T-helper 2 cell treated with Interferon-gamma antibody and Interleukin-4, amounts not matched to agents 5 μg/mL and 100 μg/mL, for 36 hours (primary cell): ENCODE data around the gene WNT3A.

Source experiments
- DNase-seq: peaks from one replicate; pipeline ENCODE4 v3.0.0; 2021; ENCODE audit warnings: low spot score
- H3K27ac Mint-ChIP-seq: one replicate; pipeline ENCODE4 v1.8.0; 2021; ENCODE audit warnings: mild to moderate bottlenecking, mixed read lengths
- H3K27me3 Mint-ChIP-seq: one replicate; pipeline ENCODE4 v1.8.0; 2021; ENCODE audit warnings: low read depth, mixed read lengths
- H3K36me3 Mint-ChIP-seq: one replicate; pipeline ENCODE4 v1.8.0; 2021; ENCODE audit warnings: low read depth, mixed read lengths
- H3K4me1 Mint-ChIP-seq: one replicate; pipeline ENCODE4 v1.8.0; 2021; ENCODE audit warnings: low read depth, mixed read lengths
- H3K4me3 Mint-ChIP-seq: one replicate; pipeline ENCODE4 v1.8.0; 2022; ENCODE audit warnings: mild to moderate bottlenecking, moderate library complexity, mixed read lengths
- H3K9me3 Mint-ChIP-seq: one replicate; pipeline ENCODE4 v1.8.0; 2021; ENCODE audit warnings: mixed read lengths

Gene WNT3A

GRCh38 chr1:228039006-228039903 lies 32.5 kb downstream of the WNT3A start:
- Mint-ChIP-seq H3K36me3 (no peaks in the 10 kb centered on the region), H3K4me3 (no peak overlapping the region), H3K9me3 (no peaks in the 10 kb centered on the region), H3K27me3 (peaks cover 16% of the 10 kb centered on the region), H3K4me1 (no peaks in the 10 kb centered on the region), H3K27ac (no peak overlapping the region)
- no peak for DNase-seq

GRCh38 chr1:228039986-228040385 lies 33.2 kb downstream of the WNT3A start:
- H3K36me3 Mint-ChIP-seq = no peaks in the 10 kb centered on the region
- no peaks in the 10 kb centered on the region for H3K9me3 Mint-ChIP-seq
- peaks cover 16% of the 10 kb centered on the region for H3K27me3 Mint-ChIP-seq
- no peak overlapping the region for H3K27ac Mint-ChIP-seq
- H3K4me3 Mint-ChIP-seq = no peak overlapping the region
- no peaks in the 10 kb centered on the region for H3K4me1 Mint-ChIP-seq
- DNase-seq = no peak

GRCh38 chr1:228041316-228041715 lies 34.5 kb downstream of the WNT3A start:
- Mint-ChIP-seq H3K27ac (no peak overlapping the region), H3K9me3 (peaks cover 3% of the 10 kb centered on the region), H3K27me3 (peaks cover 16% of the 10 kb centered on the region), H3K36me3 (no peaks in the 10 kb centered on the region), H3K4me3 (no peak overlapping the region), H3K4me1 (no peaks in the 10 kb centered on the region)
- DNase-seq = no peak

- H3K27me3 Mint-ChIP-seq = peaks cover 16% of the 10 kb centered on the region
- no peak overlapping the region for H3K27ac Mint-ChIP-seq
- H3K36me3 Mint-ChIP-seq = no peaks in the 10 kb centered on the region
- no peak for DNase-seq
- peaks cover 4% of the 10 kb centered on the region for H3K9me3 Mint-ChIP-seq
- H3K4me1 Mint-ChIP-seq = no peaks in the 10 kb centered on the region
- no peak overlapping the region for H3K4me3 Mint-ChIP-seq
Measured at GRCh38 chr1:228042508-228042907, 35.7 kb downstream of the WNT3A start.

DNA sequence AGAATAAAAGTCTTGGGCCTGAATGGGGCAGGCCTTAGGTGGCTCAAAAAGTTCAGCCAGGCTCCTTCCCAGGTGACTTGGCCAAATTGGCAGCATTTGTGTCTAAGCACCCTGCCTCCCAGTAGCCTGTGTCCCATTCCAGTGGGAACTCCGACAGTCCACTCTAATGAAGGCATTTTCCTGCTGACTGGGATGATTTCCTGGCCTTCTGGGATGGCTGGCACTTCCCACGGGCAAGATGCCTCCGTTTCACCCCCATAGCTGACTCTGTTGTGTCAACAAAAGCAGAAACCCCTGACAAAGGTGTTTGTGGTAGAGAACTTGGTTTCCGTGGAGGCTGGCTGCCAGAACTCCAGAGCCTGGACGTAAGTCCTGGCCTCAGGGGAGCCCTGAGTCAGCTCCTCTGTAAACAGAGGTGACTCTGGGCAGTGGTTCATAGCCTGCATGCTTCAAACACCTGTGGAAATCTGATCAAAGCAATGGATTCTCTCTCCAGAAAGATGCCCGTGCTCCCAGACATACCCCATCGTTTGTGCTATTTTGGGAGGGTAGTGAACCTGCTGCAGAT lies 36.6 kb downstream of the WNT3A start:
- Mint-ChIP-seq H3K4me1 (no peaks in the 10 kb centered on the region), H3K27ac (no peak overlapping the region), H3K27me3 (peaks cover 13% of the 10 kb centered on the region), H3K4me3 (no peak overlapping the region), H3K9me3 (peaks cover 4% of the 10 kb centered on the region), H3K36me3 (no peaks in the 10 kb centered on the region)
- DNase-seq = no peak

DNA sequence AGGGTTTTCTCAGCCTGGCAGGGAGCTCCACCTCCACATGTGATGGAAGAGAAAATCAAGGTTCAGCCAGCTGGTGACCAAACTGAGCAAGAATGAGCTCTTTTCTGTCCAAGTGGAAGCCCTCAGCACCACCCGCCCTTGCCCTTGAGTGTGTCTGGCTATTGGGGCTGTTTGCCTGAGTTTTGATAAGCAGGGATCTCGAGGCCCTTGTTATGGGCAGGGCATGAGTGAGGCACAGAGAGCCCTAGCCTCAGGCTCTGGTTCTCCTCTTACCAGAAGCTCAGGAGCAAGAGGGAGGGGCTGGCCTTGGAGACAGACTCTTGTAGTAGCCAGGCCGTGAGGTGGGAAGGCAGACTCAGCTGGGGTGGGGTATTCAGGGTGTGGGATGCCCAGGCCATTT lies 38.2 kb downstream of the WNT3A start:
- Mint-ChIP-seq H3K4me3 (no peak overlapping the region), H3K27ac (no peak overlapping the region), H3K27me3 (peaks cover 3% of the 10 kb centered on the region), H3K4me1 (no peaks in the 10 kb centered on the region), H3K36me3 (no peaks in the 10 kb centered on the region), H3K9me3 (peaks cover 4% of the 10 kb centered on the region)
- no peak for DNase-seq

- Mint-ChIP-seq H3K27me3 (no peaks in the 10 kb centered on the region), H3K9me3 (peaks cover 4% of the 10 kb centered on the region), H3K36me3 (no peaks in the 10 kb centered on the region), H3K27ac (no peak overlapping the region), H3K4me1 (no peaks in the 10 kb centered on the region), H3K4me3 (no peak overlapping the region)
- DNase-seq = no peak
Measured at GRCh38 chr1:228045405-228045804, 38.6 kb downstream of the WNT3A start.

- Mint-ChIP-seq H3K36me3 (no peaks in the 10 kb centered on the region), H3K4me3 (no peak overlapping the region), H3K27ac (no peak overlapping the region), H3K9me3 (peaks cover 4% of the 10 kb centered on the region), H3K27me3 (no peaks in the 10 kb centered on the region), H3K4me1 (no peaks in the 10 kb centered on the region)
- DNase-seq = no peak
Measured at GRCh38 chr1:228045871-228046270, 39.1 kb downstream of the WNT3A start.

- no peak overlapping the region for H3K27ac Mint-ChIP-seq
- H3K4me1 Mint-ChIP-seq = no peaks in the 10 kb centered on the region
- H3K36me3 Mint-ChIP-seq = no peaks in the 10 kb centered on the region
- H3K9me3 Mint-ChIP-seq = peaks cover 4% of the 10 kb centered on the region
- no peak overlapping the region for H3K4me3 Mint-ChIP-seq
- H3K27me3 Mint-ChIP-seq = no peaks in the 10 kb centered on the region
- DNase-seq = no peak
Measured at GRCh38 chr1:228046421-228047182, 39.8 kb downstream of the WNT3A start.

GRCh38 chr1:228047183-228047466 lies 40.3 kb downstream of the WNT3A start:
- Mint-ChIP-seq H3K27ac (no peak overlapping the region), H3K4me1 (no peaks in the 10 kb centered on the region), H3K9me3 (peaks cover 4% of the 10 kb centered on the region), H3K4me3 (no peak overlapping the region), H3K36me3 (no peaks in the 10 kb centered on the region), H3K27me3 (no peaks in the 10 kb centered on the region)
- no peak for DNase-seq

GRCh38 chr1:228048120-228048519 lies 41.3 kb downstream of the WNT3A start:
- DNase-seq = no peak
- Mint-ChIP-seq H3K4me1 (no peaks in the 10 kb centered on the region), H3K4me3 (no peak overlapping the region), H3K27me3 (no peaks in the 10 kb centered on the region), H3K27ac (no peak overlapping the region), H3K36me3 (no peaks in the 10 kb centered on the region), H3K9me3 (peaks cover 4% of the 10 kb centered on the region)

GRCh38 chr1:228048659-228049298 lies 42.0 kb downstream of the WNT3A start:
- DNase-seq = no peak
- no peaks in the 10 kb centered on the region for H3K36me3 Mint-ChIP-seq
- H3K4me1 Mint-ChIP-seq = no peaks in the 10 kb centered on the region
- peaks cover 5% of the 10 kb centered on the region for H3K27me3 Mint-ChIP-seq
- no peak overlapping the region for H3K27ac Mint-ChIP-seq
- no peak overlapping the region for H3K4me3 Mint-ChIP-seq
- peaks cover 4% of the 10 kb centered on the region for H3K9me3 Mint-ChIP-seq

DNA sequence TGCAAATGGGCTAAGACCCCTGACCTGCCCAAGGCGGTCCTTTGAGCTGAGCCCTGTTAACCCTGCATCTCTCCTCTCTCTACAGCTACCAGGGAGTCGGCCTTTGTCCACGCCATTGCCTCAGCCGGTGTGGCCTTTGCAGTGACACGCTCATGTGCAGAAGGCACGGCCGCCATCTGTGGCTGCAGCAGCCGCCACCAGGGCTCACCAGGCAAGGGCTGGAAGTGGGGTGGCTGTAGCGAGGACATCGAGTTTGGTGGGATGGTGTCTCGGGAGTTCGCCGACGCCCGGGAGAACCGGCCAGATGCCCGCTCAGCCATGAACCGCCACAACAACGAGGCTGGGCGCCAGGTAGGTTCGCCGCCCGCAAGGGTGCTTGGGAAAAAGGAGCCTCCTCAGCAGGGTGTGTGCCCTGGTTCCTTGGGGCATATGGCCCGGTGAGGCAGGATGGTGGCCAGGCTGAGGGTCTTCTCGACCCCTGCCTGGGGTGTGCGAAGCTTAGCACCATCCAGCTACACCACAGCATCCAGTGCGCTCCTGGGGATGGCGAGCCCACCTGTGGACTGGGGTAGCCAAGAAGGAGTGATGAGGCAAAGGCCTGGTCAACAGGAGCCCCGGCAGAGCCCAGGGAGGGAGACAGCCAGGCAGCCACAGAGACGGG lies 43.9 kb downstream of the WNT3A start:
- H3K27ac Mint-ChIP-seq = no peak overlapping the region
- H3K4me3 Mint-ChIP-seq = no peak overlapping the region
- peaks cover 9% of the 10 kb centered on the region for H3K27me3 Mint-ChIP-seq

More for the DNA sequence above, 43.9 kb downstream of the WNT3A start:
- Mint-ChIP-seq H3K9me3 (peaks cover 4% of the 10 kb centered on the region), H3K4me1 (no peaks in the 10 kb centered on the region), H3K36me3 (no peaks in the 10 kb centered on the region)
- DNase-seq = no peak
